GM12878 (cell line): Measurements from ENCODE around the gene CUL5. TPM values are rescaled to one million over a fixed set of nuclear protein-coding genes. Genes with fewer than 3 reads are reported as not detected.

Experiments
- ATF2 ChIP-seq: IDR thresholded peaks from 2 replicates; pipeline ENCODE4 v1.6.1; 2012; ENCODE audit warnings: low read length, inconsistent platforms
- CEBPB ChIP-seq, 2 experiments: fragments of 150-350 bp in 1 of 2; IDR thresholded peaks; 2 replicates each; pipeline ENCODE4 v1.6.1; 2012 to 2014; ENCODE audit warnings: low read depth in 2 of 2, low read length in 2 of 2, borderline replicate concordance in 1 of 2, inconsistent platforms in 1 of 2
- DPF2 ChIP-seq: fragments of 450-650 bp; IDR thresholded peaks from 2 replicates; pipeline ENCODE4 v1.6.1; 2017; ENCODE audit warnings: mild to moderate bottlenecking
- EGR1 ChIP-seq, 2 experiments: IDR thresholded peaks; 1 replicate in 1 of 2; 2 replicates in 1 of 2; pipeline ENCODE4 v1.6.1; 2011 to 2012; ENCODE audit warnings: low read depth in 2 of 2, low read length in 2 of 2, borderline replicate concordance in 1 of 2, mild to moderate bottlenecking in 1 of 2, moderate library complexity in 1 of 2
- EZH2 ChIP-seq: IDR thresholded peaks from 2 replicates; pipeline ENCODE4 v1.6.1; 2012; ENCODE audit warnings: low read depth, mild to moderate bottlenecking, control low read depth, inconsistent platforms, low read length, borderline replicate concordance; ENCODE audit not compliant: control insufficient read depth
- GABPA ChIP-seq: IDR thresholded peaks from 2 replicates; pipeline ENCODE4 v1.6.1; 2014; ENCODE audit warnings: antibody characterized with exemption, low read depth, mild to moderate bottlenecking, inconsistent platforms
- IKZF2 ChIP-seq, 2 experiments: fragments of 450-650 bp; IDR thresholded peaks; 2 replicates each; pipeline ENCODE4 v1.6.1; 2017; ENCODE audit warnings: mild to moderate bottlenecking in 2 of 2, moderate library complexity in 2 of 2
- IRF3 ChIP-seq: fragments of 450-650 bp; IDR thresholded peaks from 2 replicates; pipeline ENCODE4 v1.6.1; 2014; ENCODE audit warnings: mild to moderate bottlenecking
- KAT2A ChIP-seq: conservative IDR thresholded peaks from 2 replicates; pipeline ENCODE4 v1.6.1; 2011; ENCODE audit warnings: low read depth, low read length; ENCODE audit not compliant: control insufficient read depth
- MEF2A ChIP-seq: IDR thresholded peaks from 2 replicates; pipeline ENCODE4 v1.6.1; 2011; ENCODE audit warnings: low read depth, mild to moderate bottlenecking, low read length, moderate library complexity; ENCODE audit not compliant: insufficient read depth
- MEF2B ChIP-seq: fragments of 450-650 bp; IDR thresholded peaks from 2 replicates; pipeline ENCODE4 v1.6.1; 2018; ENCODE audit warnings: mild to moderate bottlenecking, moderate library complexity; ENCODE audit not compliant: partially characterized antibody, poor library complexity, severe bottlenecking
- MTA3 ChIP-seq: IDR thresholded peaks from 2 replicates; pipeline ENCODE4 v1.6.1; 2012; ENCODE audit warnings: low read length, inconsistent platforms, borderline replicate concordance
- NBN ChIP-seq: fragments of 450-650 bp; IDR thresholded peaks from 2 replicates; pipeline ENCODE4 v1.6.1; 2016
- NRF1 ChIP-seq: conservative IDR thresholded peaks from 2 replicates; pipeline ENCODE4 v1.6.1; 2011; ENCODE audit warnings: mild to moderate bottlenecking, low read depth, low read length, improper control_type of control experiment
- RELB ChIP-seq: fragments of 450-650 bp; IDR thresholded peaks from 2 replicates; pipeline ENCODE4 v1.6.1; 2017; ENCODE audit warnings: low read depth, mild to moderate bottlenecking, moderate library complexity
- RUNX3 ChIP-seq: IDR thresholded peaks from 2 replicates; pipeline ENCODE4 v1.6.1; 2012; ENCODE audit warnings: low read length, inconsistent platforms
- SPI1 ChIP-seq: IDR thresholded peaks from 2 replicates; pipeline ENCODE4 v1.6.1; 2011; ENCODE audit warnings: low read depth, mild to moderate bottlenecking, low read length, moderate library complexity, borderline replicate concordance; ENCODE audit not compliant: insufficient read depth
- STAT1 ChIP-seq: fragments of 450-650 bp; conservative IDR thresholded peaks from 2 replicates; pipeline ENCODE4 v1.6.1; 2014; ENCODE audit warnings: antibody characterized with exemption, mild to moderate bottlenecking
- ZNF207 ChIP-seq: fragments of 450-650 bp; IDR thresholded peaks from 2 replicates; pipeline ENCODE4 v1.6.1; 2014; ENCODE audit warnings: antibody characterized with exemption, mild to moderate bottlenecking, borderline replicate concordance
- ZNF24 ChIP-seq: fragments of 450-650 bp; IDR thresholded peaks from 2 replicates; pipeline ENCODE4 v1.6.1; 2017; ENCODE audit warnings: antibody characterized with exemption, mild to moderate bottlenecking
- ZSCAN29 ChIP-seq: fragments of 450-650 bp; IDR thresholded peaks from 2 replicates; pipeline ENCODE4 v1.6.1; 2017; ENCODE audit warnings: mild to moderate bottlenecking, moderate library complexity
- polyA plus RNA-seq, 11 experiments: library from polyadenylated mRNA; depleted of rRNA in 4 of 11; unstranded in 6 of 11; stranded (reverse) in 5 of 11; fragments of >200 nt; fragmentation: Nextera tagmentation in 4 of 11; fragmentation: Illumina TruSeq in 1 of 11; extraction: Ambion mirVana in 4 of 11; extraction: Trizol in 1 of 11; gene quantifications; 1 replicate in 1 of 11; 2 replicates in 10 of 11; pipeline versions ENCODE4 v1.2.1 to v1.2.3, GENCODE V29; 2011 to 2016; ENCODE audit warnings: inconsistent platforms in 2 of 11, missing spikeins in 2 of 11, low read depth in 1 of 11
- total RNA-seq, 4 experiments: library from RNA; depleted of rRNA in 3 of 4; stranded (reverse); fragments of >200 nt in 3 of 4; fragmentation: Illumina TruSeq in 1 of 4; extraction: Trizol in 1 of 4; gene quantifications; 2 replicates each; pipeline versions ENCODE4 v1.2.1 to v1.2.3, GENCODE V29; 2013 to 2021
- TF ChIP-seq, protein P1 (sequence below): fragments of 450-650 bp; IDR thresholded peaks from 2 replicates; pipeline ENCODE4 v1.6.1; 2017; ENCODE audit warnings: mild to moderate bottlenecking, low read depth, inconsistent platforms; ENCODE audit not compliant: poor library complexity, severe bottlenecking

The CUL5 gene
- total and polyA plus RNA-seq, 10 of the 15 experiments (the other 5 are each of a cell fraction or from before 2014, with no cell fraction given), result 9.1 to 37.6 (median 18.3) TPM

- TF ChIP-seq, protein P1, sequence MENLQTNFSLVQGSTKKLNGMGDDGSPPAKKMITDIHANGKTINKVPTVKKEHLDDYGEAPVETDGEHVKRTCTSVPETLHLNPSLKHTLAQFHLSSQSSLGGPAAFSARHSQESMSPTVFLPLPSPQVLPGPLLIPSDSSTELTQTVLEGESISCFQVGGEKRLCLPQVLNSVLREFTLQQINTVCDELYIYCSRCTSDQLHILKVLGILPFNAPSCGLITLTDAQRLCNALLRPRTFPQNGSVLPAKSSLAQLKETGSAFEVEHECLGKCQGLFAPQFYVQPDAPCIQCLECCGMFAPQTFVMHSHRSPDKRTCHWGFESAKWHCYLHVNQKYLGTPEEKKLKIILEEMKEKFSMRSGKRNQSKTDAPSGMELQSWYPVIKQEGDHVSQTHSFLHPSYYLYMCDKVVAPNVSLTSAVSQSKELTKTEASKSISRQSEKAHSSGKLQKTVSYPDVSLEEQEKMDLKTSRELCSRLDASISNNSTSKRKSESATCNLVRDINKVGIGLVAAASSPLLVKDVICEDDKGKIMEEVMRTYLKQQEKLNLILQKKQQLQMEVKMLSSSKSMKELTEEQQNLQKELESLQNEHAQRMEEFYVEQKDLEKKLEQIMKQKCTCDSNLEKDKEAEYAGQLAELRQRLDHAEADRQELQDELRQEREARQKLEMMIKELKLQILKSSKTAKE, result peak; percentile 37
- TF ChIP-seq NBN, result peak; percentile 50
- TF ChIP-seq IRF3, result no peak
- no peak for TF ChIP-seq NRF1
- TF ChIP-seq CEBPB (IDR thresholded peaks at IDR 0.05; ENCODE audit: borderline replicate concordance in 1 of 2, low read depth in 2 of 2, low read length in 2 of 2), result no peak
- TF ChIP-seq DPF2, result no peak
- TF ChIP-seq ZNF24, result no peak
- peak in 1 of 2 experiments; percentile 23; a peak in 1 of 4 replicates for TF ChIP-seq IKZF2 (IDR thresholded peaks at IDR 0.05)
- TF ChIP-seq ZNF207, result no peak
- TF ChIP-seq RELB, result peak; percentile 74
- no peak for TF ChIP-seq STAT1
- TF ChIP-seq EZH2, result no peak
- TF ChIP-seq SPI1, result no peak
- TF ChIP-seq MEF2A, result no peak
- TF ChIP-seq KAT2A, result no peak
- no peak for TF ChIP-seq GABPA
- no peak for TF ChIP-seq MTA3
- TF ChIP-seq EGR1 (IDR thresholded peaks at IDR 0.05; ENCODE audit: borderline replicate concordance in 1 of 2, low read depth in 2 of 2, low read length in 2 of 2), result no peak
- TF ChIP-seq ZSCAN29, result no peak
- 0 out of 2 replicates have a peak, but pooled peaks have one; percentile 8 for TF ChIP-seq RUNX3
- no peak for TF ChIP-seq ATF2
- TF ChIP-seq MEF2B, result peak; percentile 74
These were observed 16.8 kb downstream of the CUL5 start (continued) for GRCh38 chr11:108025387-108026080.
